UCSD-AML1 (cell line): ENCODE data around the gene KCTD18.
A peak's percentile ranks its signal among the peaks of the same experiment; 100 is the strongest.

Experiments used
- DNase-seq: peaks from one replicate; lab custom pipeline; 2025; ENCODE audit not compliant: unreplicated experiment; lab: John Stamatoyannopoulos, UW

Gene KCTD18

DNA sequence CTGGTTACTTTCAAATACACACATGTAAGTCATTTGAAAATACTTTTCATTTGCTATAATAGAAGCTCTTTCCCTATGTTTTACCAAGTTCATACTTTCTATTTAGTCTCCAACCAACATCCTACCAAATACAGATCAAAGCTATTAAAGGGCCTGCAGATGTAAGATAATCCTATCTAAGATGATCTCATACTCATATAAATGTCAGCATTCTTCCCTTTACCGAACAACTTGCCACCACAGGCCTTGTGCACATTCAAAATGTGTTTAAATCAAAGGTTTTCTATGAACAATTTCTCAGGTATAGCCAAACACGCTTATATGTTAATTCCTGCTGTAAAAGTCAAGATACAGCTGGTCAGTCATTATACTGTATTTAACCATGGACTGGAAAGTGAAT is 23.3 kb downstream of the KCTD18 start:
- DNase-seq: no peak

DNA sequence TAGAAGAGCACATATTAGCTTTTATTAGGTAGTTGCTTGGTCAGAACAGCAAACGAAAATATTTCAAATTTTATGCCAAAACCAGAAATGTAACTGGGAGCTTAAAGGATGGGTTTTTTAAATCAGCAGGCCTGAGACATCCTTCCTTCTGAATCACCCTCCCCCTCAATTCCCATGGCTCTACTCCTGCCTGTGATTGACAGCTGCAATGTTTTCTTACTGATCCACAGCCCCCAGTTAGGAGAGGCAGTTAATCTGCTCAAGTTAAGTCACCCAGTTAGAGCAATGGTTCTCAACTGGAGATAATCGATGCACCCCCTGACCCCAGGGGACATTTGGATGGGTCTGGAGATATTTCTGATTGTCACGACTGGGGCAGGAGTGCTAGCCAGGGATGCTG is 24.9 kb downstream of the KCTD18 start:
- no peak for DNase-seq

DNA sequence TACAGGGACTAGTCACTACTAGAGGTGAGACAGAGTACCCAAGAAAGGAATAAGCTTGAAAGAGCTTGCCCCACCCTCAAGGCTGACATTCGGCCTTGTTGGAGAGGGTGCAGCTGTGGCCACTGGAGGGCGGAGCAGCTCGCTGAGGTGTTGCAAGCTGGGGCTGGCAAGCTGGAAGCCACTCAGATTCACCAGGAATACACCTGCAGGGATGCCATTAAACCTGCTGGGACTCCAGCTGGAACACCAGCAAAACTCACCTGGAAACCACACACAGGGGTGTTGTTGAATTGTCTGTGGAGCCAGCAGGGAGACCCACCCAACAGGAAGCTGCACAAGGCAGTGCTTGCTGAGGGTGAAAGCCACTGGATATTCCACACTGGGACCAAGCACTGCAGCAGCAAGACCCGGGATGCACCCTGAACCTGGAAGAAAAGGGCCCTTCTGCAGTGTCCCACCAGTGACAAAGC is 26.1 kb downstream of the KCTD18 start:
- peak; percentile 56 for DNase-seq

DNA sequence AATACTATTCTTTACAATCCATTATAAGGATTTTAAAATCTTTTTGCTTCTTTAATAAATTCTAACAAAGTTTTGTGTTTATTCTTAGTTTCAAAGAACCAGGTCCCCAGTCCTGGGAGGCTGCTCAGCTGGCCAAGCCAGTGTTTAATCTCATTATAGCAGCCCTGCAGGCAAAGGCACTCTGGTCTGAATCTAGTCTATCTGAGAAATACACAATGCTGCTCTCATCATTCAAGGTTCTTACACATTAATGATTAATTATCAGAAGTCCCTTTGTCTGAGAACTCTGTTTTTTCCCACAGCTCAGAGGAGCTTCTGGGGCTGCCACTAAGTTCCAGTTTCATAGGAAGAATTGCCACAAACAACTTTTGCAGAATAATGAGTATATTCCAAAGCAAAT is 27.7 kb downstream of the KCTD18 start:
- DNase-seq: no peak

DNA sequence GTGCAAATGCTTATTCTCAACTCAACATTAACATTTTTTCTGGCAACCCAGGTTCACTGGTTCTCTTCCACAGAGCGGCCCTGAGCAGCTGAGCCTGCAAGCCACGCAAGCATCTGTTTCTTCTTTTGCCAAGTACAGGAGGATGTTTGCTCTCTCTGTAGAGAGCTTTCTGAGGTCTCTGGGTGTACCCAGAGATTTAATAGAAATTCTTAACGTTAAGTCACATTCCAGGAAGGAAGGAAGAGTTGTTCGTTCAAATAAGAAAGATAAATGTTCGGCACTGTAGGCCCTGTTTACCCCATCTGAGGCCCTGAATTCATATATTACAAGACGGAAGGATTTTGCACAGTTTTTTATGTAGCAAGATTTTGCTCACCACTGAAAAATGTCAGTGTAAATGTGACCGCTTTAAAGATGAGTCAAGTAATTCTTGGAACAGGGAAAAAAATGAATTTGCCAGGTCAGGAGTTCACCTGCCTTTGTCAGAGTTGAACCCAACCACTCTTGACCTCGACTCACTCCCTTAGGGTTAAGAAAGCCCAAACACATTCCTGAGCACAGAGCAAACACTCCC is 30.1 kb downstream of the KCTD18 start:
- DNase-seq: no peak

DNA sequence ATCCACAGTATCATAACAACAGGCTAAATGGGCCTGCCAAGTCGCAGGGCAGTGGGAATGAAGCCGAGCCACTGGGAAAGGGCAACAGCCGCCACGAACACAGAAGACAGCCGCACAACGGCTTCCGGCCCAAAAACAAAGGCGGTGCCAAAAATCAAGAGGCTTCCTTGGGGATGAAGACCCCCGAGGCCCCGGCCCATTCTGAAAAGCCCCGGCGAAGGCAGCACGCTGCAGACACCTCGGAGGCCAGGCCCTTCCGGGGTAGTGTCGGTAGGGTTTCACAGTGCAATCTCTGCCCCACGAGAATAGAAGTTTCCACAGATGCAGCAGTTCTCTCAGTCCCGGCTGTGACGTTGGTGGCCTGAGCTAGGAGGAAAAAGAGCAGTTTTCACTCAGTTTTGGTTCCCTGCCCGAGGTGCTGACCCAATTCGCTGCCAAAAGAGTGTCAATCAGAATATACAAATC is 32.2 kb downstream of the KCTD18 start:
- DNase-seq: no peak

DNA sequence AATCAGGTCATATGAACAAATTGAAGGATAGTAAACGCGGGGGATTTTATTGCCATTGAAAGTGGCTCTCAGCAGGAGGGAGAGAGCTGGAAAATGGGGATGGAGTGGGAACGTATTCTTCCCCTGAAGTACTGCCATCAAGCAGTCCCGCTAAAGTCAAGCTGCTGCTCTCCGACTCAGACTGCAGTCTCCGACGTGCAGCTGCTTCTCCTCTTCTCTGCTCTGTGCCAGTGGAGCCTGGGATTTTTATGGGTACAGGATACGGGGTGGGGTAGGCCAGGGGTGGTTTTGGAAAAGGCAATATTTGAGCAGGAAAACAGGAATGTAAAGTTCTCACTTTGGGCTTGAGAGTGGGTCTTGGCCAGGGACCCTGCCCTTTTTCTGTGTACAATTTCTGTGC is 33.0 kb downstream of the KCTD18 start:
- DNase-seq: no peak

DNA sequence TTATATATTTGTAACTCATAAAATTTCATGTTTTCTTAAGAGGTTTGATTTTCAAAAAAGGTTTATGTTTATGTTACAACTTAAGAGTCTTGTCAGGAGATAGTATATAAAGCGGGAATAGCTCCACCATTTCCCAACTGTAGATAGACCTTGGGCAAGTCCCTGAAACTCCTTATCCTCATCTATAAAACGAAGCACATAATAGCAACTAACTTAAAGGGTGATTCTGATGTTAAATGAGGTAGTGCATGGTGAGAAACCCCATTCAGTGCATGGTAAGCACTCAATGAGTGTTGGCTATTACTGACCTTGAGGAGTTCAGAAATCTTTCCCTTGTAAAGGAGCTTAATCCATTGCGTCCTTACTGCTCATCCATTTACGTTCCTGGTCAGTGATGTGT is 34.1 kb downstream of the KCTD18 start:
- no peak for DNase-seq

DNA sequence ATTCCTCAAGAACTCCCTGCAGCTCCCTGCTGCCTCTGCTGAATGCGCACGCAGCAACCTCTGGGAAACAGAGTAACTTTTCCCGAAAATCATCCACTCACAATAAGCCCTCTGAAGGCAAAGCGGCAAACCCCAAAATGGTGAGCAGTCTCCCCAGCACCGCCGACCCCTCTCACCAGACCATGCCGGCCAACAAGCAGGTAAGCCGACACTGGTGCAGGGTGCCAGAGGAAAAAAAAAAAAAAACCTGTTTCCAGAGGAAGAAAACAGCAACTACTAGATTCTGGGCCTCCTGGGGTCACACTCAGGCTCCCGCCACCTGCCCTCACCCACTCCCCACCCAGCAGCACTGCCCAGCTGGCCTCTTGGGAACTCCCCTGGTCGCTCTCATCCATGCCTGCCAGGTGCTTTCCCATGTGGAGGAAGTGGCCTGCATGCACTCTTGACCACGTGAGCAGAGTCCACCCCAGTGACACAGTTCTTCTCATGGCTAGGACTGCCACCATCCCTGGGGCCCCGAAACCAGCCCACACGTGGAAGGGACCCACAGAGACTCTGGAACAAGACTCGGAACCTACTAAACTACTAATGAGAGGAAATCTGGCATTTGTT is 36.9 kb downstream of the KCTD18 start:
- no peak for DNase-seq

DNA sequence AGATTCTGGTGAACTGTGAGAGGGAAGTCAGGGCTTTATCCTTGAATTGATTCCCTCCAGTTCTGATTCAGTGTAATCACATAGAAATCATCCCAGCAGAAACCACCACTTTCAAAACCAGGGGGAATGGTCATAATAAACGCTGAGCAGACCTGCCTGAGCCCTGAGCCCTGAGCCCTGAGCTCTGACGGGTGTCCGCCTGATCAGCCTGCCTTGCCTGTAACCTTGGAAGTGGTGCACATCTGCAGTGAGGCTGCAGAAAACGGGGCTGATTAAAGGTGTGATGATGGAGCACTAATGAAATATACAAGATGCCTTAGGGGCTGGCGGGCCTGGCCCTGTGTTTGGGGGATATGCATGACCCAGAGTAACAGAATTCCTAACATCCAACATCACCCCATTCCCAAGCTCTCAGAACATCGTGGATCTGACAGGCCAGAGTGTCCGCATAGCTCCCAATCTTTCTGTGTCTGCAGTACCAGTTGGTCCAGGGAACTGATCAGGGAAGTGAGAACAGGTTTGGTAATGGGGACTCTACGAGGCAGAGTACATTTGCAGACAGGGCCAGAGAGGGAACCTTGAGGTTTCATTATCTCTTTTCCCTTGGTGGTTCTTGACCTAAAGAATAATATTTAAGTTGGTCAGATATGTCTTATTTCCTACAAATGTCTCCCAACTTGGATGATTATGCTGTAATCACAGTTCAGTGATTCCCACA is 37.8 kb downstream of the KCTD18 start:
- DNase-seq: no peak

DNA sequence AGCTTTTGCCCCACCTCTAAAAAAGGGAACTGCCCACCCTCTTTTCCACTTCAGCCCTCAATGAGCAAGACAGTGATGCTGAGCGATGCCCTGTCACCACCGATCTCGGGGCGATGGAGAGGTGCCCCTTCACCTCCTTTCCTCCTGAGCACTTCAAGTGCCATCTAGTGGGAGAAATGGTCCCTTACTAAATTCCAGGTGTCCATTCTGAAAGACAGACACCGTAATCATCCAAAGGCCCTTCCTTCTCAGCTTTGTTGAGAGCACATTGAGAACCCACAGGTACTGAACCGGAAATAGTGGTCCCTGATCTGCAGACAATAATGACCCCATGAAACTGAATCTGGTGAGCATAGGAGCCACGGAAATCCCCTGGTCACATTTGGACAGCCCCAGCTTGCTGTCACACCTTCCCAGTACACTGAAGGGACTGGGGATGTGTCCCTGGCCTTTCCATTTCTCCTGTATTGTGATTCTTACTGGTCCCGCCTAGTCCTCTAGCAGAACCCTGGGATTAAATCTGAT is 38.5 kb downstream of the KCTD18 start:
- DNase-seq: no peak

DNA sequence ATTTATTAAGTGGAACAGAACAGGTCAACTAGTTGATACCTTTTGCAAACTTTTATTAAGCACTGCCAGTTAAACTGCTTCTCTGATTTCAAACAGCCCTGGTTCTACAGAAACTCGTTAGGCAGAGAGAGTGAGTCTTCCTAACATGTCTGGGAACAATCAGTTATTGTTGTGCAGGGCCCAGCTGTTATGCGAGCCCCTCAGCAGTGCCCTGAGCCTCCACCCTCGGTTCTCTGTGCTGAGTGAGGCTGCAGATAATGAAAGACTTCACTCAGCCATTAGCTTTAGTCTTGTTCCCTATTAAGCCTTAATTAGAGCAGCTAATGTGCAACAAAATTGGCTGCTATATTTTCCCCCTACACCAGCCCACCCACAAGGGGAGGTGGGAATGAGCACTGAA is 39.6 kb downstream of the KCTD18 start:
- no peak for DNase-seq

DNA sequence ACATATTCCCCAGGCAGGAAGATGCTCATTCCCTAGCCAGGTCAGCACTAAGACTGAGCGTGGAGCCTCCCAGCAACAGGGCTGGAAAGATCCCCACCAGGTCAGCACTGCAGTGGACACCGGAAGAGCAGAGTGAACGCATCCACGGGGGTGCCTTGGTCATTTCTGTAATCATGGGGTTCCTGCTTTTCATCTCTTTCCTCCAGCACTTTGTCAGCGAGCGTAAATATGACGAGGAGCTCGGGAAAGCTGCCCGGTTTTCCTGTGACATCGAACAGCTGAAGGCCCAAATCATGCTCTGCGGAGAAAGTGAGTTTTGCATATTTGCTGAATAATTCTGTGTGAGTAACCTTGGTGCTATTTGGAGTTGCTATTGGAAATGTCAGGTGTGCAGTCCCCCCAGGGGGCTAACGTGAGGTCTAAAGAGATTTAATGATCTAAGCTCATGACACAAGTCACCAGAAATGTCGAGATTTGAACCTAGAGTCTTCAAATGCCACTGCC is 40.1 kb downstream of the KCTD18 start:
- no peak for DNase-seq

DNA sequence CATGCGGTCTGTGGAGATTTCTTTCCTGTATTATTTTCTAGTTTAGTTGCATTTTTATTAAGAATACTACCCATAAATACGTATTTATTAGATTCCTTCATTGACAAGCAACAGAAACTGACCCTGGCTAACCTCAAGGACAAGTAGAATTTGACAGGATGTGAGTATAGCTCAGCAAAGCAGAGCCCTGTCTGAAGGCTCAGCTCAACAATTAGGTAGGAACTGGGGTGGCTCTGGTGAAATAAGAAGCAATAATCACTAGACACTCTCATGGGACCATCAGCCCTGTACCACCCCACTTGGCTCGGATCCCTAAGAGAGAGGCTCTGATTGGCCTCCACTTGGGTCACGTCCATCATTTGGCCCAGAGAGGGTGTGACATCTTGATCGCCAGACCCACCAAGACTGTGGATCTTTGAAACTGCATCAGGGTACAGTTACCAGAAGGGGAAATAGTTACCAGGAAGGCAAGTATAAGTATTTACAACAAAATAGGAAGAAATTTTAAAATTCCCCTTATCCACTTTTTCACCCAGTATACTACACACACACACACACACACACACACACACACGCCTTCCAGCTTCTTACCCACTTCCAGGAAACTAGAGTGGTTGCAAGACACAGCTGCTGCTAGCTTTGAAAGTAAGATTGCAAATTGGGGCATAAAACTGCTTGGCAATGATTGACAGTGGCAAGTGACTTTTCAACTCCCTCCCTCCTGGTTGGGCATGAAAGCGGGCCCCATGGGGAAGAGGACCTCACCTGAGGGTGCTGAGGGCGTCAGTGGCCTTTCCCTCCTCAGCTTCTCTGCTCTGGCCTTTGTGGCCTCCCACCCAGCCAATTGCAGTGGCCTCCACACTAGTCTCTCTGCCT is 41.8 kb downstream of the KCTD18 start:
- DNase-seq: peak; percentile 37

DNA sequence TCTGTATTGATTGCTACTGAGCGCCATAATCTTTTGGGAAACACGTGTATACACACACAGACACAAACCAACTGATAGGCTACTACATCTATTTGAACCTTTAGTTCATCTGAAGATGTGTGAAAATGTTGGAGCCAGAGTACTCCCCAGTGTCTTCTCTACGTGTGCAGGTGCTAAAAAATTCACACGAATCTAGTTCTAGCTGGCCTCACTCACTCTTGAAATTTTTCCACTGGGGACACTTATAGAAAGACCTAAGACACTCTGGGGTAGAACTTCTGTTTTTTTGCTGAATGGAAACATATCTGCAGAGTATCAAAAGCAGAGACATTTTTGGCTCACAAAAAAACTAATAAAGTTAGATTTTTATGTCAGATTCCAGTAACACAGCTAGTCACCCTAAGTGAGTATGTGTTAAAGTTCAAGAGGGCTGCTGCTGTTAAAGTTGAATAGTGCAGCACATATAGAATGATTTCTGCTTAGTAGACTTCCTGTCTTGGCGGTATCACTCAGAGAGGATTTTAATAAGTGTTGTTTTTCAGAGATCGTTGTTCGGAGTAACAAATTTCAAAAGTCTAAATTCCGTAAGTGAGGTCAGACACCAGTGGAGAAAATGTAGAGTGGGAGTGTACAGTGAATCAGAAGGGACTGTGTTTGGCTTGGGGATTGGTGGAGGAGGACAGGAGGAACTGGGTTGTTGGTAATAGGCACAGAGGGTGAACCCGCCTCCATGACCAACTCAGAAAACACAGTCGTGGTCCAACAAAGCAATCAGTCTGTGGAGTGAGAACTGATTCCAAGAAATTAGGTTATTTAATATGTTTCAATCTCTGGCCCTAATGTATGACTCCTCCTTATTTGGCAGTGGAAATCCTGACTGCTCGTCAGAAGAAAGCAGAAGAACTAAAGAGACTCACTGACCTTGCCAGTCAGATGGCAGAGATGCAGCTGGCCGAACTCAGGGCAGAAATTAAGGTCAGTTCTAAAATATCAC is 43.1 kb downstream of the KCTD18 start:
- no peak for DNase-seq

DNA sequence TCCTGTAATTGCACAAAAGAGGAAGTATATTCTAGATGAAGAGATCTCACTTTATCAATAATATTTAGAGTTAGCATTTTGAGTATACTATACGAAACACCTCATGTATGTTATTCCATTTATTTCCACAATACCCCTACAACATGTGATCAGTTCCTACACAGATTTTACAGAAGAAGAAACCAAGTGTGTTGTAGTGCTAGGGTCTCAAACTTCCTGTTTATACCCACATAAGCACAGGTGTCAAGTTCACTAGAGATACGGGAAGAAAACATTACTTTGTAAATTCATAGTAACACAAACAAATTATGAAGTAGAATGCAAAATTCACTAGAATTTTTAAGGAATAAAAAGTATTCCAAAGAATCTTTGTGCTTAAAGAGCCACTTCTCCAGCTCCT is 46.4 kb downstream of the KCTD18 start:
- DNase-seq: no peak

DNA sequence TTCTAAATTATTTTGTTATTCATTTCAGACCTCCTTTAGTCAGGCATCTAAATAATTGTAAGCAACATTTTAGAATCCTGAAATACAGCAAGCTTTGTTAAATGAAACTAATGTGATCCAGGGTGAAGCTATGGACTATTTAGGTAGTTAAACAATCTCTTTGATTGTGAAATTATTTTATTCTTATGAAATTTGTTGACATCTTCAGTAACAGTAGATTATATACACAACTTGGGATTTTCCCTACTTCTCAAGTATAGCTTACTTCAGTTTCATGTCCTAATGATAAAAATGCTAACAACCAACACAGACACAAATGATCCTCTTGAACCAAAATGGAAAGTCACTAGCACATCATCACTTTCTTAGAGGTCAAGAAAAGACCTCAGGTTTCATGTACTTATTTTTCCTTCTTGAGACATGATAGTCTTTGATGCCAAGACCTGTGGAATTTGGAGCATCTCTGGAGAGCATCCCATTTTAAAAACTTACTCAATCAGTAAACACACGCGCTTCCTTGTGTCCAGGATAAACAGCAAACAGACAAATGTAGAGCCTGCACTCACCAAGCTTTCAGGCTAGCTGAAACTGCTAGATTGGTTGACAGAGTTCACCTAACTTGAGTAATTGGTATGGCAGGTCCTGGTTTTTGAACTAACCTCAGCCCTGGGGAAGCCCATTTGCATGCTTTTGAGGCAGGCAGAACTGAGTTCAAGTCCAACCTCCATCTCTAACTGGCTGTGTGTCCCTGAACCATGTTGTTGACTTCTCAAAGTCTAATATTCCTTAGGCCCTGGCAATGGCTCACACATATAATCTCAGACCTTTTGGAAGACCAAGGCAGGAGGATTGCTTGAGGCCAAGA is 47.8 kb downstream of the KCTD18 start:
- DNase-seq: no peak

DNA sequence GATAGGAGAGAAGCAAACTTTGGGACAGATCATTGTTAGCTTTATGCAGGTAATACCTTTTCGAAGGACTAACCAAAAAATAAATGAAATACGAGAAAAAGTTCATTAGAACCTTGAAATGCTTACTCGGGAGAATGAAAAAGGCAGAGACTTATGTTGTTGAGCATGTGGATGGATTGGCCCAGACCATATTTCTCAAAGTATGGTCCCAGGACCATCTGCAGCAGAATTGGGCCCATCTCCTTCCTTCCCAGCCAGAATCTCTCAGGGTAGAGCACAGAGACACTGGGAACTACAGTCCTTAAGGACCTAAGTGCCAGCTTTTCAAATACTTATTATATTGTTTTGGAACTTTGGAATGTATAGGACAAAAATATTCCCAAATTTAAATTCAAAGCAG is 50.8 kb downstream of the KCTD18 start:
- DNase-seq: no peak

DNA sequence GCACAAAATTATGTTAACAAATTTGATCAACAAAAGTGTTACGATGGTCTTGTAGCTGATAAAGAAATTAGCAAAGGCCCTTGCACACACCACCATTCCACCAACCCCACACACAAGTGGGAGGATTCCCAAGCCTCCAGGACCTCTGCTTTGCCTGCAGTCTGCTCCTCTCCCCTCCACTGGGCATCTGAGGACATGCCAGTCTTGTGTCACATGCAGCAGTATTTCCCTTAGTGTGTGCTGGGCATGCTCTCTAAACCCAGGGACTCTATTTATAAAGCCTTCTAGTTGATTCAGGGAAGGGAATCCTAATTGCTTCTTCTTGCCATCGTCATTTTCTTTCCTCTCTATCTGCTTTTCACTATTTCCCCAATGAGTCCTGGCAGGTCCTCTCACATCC is 53.3 kb downstream of the KCTD18 start:
- DNase-seq: no peak
